ENCODE results near the gene CSNK2A2.

Gene CSNK2A2

DNA sequence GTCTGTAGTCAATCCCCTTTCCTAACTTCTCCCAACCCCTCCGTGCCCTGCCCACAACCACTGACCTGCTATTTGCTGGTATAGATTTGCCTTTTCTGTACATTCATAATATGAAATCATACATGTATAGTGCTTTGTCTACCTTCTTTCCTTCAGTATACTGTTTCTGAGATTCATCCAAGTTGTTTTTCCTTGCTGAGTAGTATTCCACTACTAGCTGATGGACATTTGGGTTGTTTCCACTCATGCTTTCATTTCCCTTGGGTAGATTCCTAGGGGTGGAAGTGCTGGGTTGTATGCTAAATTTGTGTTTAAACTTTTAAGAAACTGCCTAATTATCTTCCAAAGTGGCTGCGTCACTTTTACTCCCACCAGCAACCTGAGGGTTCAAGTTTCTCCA, 27.7 kb downstream of the CSNK2A2 start:
- peaks cover 68 to 83% (median 77%) of the 10 kb centered on the region in 3 donors for H3K36me3 ChIP-seq
- no peak overlapping the region for H3K27ac ChIP-seq
- intact Hi-C loops (cut with DNase I; ENCODE audit: low total_unique reads) = no loop called here
- no peaks in the 10 kb centered on the region for H3K4me1 ChIP-seq
- no peak overlapping the region for H3K4me3 ChIP-seq
- TF ChIP-seq, protein P1, sequence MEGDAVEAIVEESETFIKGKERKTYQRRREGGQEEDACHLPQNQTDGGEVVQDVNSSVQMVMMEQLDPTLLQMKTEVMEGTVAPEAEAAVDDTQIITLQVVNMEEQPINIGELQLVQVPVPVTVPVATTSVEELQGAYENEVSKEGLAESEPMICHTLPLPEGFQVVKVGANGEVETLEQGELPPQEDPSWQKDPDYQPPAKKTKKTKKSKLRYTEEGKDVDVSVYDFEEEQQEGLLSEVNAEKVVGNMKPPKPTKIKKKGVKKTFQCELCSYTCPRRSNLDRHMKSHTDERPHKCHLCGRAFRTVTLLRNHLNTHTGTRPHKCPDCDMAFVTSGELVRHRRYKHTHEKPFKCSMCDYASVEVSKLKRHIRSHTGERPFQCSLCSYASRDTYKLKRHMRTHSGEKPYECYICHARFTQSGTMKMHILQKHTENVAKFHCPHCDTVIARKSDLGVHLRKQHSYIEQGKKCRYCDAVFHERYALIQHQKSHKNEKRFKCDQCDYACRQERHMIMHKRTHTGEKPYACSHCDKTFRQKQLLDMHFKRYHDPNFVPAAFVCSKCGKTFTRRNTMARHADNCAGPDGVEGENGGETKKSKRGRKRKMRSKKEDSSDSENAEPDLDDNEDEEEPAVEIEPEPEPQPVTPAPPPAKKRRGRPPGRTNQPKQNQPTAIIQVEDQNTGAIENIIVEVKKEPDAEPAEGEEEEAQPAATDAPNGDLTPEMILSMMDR (IDR thresholded peaks at IDR 0.05) = no peak
- H3K27me3 ChIP-seq = no peaks in the 10 kb centered on the region
- H3K9me3 ChIP-seq = no peaks in the 10 kb centered on the region
- DNase-seq = no peak

DNA sequence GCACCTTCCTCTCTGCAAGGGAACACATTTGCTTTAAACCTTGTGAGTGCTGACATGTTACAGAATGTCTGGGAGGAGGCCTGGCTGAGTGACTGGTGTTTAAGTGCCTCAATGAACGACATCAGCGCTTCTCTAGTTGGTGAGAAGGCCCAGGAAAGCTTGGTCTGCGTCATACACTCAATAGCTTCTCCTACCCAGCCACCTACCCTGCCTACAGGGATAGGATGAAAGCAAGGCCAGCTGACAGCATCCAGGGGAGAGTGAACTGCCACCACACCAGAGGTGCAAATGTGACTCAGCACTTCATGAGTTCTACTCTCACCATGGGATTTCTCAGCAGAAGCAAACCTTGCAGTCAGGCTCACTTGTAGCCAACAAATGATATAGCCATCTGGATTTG, 37.1 kb downstream of the CSNK2A2 start:
- intact Hi-C loops (cut with DNase I; ENCODE audit: low total_unique reads) = no loop called here
- DNase-seq = no peak
- H3K27me3 ChIP-seq = no peaks in the 10 kb centered on the region
- H3K4me1 ChIP-seq = no peaks in the 10 kb centered on the region
- TF ChIP-seq, protein P1 (IDR thresholded peaks at IDR 0.05) = no peak
- no peaks in the 10 kb centered on the region for H3K9me3 ChIP-seq
- no peak overlapping the region for H3K27ac ChIP-seq
- H3K36me3 ChIP-seq = peaks cover 52 to 91% (median 73%) of the 10 kb centered on the region in 3 donors
- no peak overlapping the region for H3K4me3 ChIP-seq

DNA sequence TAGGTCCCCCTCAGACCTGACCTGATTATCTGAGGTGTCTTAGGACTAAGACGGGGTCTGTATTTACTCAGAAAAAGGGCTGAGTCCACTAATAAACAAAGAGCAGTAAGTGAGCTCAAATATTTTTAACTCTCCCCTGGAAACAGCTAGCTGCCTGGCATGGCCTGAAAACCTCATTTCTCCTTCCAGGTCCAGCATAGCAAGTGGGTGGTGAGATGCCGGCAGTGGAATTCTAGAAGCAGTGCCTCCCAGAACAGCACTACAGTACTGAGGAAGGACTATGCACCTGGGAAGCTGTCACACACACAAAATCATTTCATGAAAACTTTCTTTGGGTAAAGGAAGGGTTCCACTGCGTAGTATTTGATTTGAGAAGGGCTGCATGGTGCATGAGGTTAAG, 39.2 kb downstream of the CSNK2A2 start:
- intact Hi-C loops (cut with DNase I; ENCODE audit: low total_unique reads) = no loop called here
- no peak overlapping the region for H3K4me3 ChIP-seq
- TF ChIP-seq, protein P1 (IDR thresholded peaks at IDR 0.05) = no peak
- no peaks in the 10 kb centered on the region for H3K27me3 ChIP-seq
- no peak overlapping the region for H3K27ac ChIP-seq
- no peaks in the 10 kb centered on the region for H3K9me3 ChIP-seq
- DNase-seq = no peak
- H3K4me1 ChIP-seq = no peaks in the 10 kb centered on the region
- peaks cover 31 to 70% (median 52%) of the 10 kb centered on the region in 3 donors for H3K36me3 ChIP-seq

DNA sequence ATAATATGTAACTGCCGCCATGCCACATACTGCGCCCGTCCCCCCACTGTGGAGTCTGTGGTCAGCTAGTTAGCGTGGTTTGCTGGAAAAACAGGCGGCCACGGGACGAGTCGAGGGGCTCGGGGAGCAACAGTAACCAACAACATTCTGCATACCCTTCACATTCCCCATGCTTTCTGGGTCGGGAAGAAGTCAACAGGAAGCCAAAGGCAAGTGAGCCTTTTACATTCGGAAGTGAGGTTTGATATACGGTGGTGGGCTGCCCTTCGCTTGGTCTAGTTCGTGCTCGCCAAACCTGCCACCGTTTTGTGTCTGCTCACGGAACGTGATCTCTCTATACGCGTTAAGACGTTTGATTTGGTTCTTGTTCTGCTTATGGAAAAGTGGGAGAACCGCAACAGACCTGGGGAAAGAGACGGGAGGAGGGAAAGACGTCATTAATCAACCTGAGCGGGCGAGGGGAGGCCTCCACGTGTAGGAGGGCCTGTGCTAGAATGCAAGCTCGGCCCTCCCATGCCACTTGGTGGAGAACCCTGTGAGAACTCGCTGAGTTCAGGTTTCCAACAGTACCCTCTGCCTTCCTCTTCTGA, 39.9 kb downstream of the CSNK2A2 start:
- Histone ChIP-seq H3K4me3 (no peak overlapping the region), H3K36me3 (peaks cover 24 to 63% (median 45%) of the 10 kb centered on the region in 3 donors), H3K4me1 (no peaks in the 10 kb centered on the region), H3K27me3 (no peaks in the 10 kb centered on the region), H3K9me3 (no peaks in the 10 kb centered on the region), H3K27ac (no peak overlapping the region)
- DNase-seq = no peak
- intact Hi-C loops (cut with DNase I; ENCODE audit: low total_unique reads) = no loop called here
- TF ChIP-seq, protein P1 (IDR thresholded peaks at IDR 0.05) = no peak

DNA sequence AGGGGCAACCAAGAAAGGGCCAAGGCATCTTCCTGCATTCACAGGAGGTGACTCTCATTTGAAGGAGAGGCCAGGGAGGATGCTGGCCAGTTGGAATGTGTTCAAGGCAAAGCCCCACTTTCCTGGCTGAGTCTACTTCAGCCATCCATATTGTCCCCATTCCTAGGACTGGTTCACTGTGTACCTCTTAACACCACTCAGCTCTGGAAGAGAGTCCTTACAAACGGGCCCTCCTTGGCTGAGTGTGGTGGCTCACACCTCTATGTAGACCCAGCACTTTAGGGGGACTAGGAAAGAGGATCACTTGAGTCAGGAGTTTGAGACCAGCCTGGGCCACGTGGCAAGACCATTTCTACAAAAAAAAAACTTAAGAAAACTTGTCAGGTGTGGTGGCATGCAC, 40.7 kb downstream of the CSNK2A2 start:
- intact Hi-C loops (cut with DNase I; ENCODE audit: low total_unique reads) = no loop called here
- DNase-seq = no peak

More for the DNA sequence above, 40.7 kb downstream of the CSNK2A2 start:
- TF ChIP-seq, protein P1 (IDR thresholded peaks at IDR 0.05) = no peak
- Histone ChIP-seq H3K9me3 (no peaks in the 10 kb centered on the region), H3K27me3 (no peaks in the 10 kb centered on the region), H3K4me3 (no peak overlapping the region), H3K27ac (no peak overlapping the region), H3K36me3 (peaks cover 16 to 55% (median 37%) of the 10 kb centered on the region in 3 donors), H3K4me1 (no peaks in the 10 kb centered on the region)

All from tibial artery (tissue), 4 donors.